DOHH2 (cell line): ENCODE data around the gene MAP1LC3B2.

ENCODE experiments used
- CTCF ChIP-seq: fragments of 200-600 bp; sonication (generic); IDR thresholded peaks from one replicate; pipeline ENCODE4 v1.5.1; 2014; ENCODE audit warnings: antibody characterized with exemption, mild to moderate bottlenecking, low read depth, low read length; ENCODE audit not compliant: poor library complexity, severe bottlenecking
- EZH2phosphoT487 ChIP-seq: fragments of 200-600 bp; sonication (generic); IDR thresholded peaks from 2 replicates; pipeline ENCODE4 v1.6.1; 2017; ENCODE audit warnings: borderline replicate concordance, mild to moderate bottlenecking, antibody characterized with exemption, low read length, moderate library complexity, mixed read lengths

- TF ChIP-seq EZH2phosphoT487 = no peak
- no peak for TF ChIP-seq CTCF
These were observed 36.5 kb downstream of the MAP1LC3B2 start for GRCh38 chr12:116595672-116596071.
